GM19099 (cell line): ENCODE data around the gene CDHR5.

Experiments used
- POLR2A ChIP-seq: IDR thresholded peaks from 3 replicates; pipeline ENCODE4 v1.6.1; 2011; ENCODE audit warnings: low read depth; ENCODE audit not compliant: insufficient read length; ENCODE audit errors: extremely low read depth

Gene CDHR5

DNA sequence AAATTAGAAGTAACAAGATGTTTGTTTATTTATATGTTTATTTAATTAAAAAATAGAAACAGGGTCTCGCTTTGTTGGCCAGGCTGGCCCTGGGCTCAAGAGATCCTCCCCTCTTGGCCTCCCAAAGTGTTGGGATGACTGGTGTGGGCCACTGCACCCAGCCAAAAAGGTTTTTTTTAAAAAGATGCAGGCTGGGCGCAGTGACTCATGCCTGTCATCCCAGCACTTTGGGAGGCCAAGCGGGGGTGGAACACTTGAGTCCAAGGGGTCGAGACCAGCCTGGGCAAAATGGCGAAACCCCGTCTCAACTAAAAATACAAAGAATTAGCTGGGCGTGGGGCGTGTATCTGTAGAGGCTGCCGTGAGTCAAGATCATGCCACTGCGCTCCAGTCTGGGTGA is 25.7 kb upstream of the CDHR5 start:
- TF ChIP-seq POLR2A, result no peak

- TF ChIP-seq POLR2A, result no peak
These were observed 21.5 kb upstream of the CDHR5 start for GRCh38 chr11:646214-646613.

DNA sequence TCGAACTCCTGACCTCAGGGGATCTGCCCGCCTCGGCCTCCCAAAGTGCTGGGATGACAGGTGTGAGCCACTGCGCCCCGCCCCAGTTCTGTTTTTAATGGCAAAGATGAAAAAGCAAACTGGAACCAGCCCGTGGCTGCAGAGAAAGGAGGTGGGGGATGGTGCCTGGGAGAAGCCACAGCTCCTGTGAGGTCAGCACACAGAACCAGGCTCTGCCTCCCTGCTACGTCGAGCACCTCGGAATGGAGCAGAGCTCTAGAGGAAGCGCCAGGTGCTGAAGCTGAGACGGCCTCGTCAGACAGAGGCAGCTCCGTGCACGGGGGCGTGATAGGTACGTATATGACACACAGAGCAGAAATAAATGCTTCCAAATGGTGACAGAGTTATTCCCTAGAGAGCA is 20.8 kb upstream of the CDHR5 start:
- TF ChIP-seq POLR2A, result no peak

GRCh38 chr11:643849-644738 is 19.3 kb upstream of the CDHR5 start:
- TF ChIP-seq POLR2A, result no peak

GRCh38 chr11:643366-643765 is 18.6 kb upstream of the CDHR5 start:
- no peak for TF ChIP-seq POLR2A

DNA sequence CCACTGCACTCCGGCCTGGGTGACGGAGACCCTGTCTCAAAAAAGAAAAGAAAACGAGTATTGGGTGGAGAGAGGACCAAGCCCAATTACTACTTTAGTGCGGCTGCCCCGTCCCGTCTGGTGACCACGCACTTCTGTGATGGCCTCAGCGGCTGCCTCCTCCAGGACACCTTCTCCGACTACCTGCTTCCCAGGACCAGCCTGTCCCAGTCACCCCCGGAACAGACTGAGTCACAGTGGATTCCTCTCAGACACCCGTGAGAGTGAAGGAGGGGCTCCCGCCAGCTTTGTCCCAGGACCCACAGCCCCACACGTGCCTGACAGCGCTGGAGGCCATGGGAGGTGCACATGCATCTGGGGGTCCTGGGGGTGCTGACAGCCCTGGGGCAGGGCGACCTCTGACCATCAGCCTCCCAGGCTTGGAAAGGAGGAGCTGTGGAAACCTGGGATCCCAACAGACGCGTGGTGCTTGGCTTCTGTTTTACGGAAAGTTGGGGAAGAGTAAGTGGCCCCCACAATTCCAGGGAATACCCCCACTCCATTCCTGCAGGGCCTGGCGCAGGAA is 17.1 kb upstream of the CDHR5 start:
- no peak for TF ChIP-seq POLR2A

- TF ChIP-seq POLR2A, result no peak
These were observed 15.4 kb upstream of the CDHR5 start for GRCh38 chr11:640021-640706.

GRCh38 chr11:639332-639955 is 14.7 kb upstream of the CDHR5 start:
- TF ChIP-seq POLR2A, result no peak

- no peak for TF ChIP-seq POLR2A
These were observed 14.0 kb upstream of the CDHR5 start for GRCh38 chr11:638631-639331.

DNA sequence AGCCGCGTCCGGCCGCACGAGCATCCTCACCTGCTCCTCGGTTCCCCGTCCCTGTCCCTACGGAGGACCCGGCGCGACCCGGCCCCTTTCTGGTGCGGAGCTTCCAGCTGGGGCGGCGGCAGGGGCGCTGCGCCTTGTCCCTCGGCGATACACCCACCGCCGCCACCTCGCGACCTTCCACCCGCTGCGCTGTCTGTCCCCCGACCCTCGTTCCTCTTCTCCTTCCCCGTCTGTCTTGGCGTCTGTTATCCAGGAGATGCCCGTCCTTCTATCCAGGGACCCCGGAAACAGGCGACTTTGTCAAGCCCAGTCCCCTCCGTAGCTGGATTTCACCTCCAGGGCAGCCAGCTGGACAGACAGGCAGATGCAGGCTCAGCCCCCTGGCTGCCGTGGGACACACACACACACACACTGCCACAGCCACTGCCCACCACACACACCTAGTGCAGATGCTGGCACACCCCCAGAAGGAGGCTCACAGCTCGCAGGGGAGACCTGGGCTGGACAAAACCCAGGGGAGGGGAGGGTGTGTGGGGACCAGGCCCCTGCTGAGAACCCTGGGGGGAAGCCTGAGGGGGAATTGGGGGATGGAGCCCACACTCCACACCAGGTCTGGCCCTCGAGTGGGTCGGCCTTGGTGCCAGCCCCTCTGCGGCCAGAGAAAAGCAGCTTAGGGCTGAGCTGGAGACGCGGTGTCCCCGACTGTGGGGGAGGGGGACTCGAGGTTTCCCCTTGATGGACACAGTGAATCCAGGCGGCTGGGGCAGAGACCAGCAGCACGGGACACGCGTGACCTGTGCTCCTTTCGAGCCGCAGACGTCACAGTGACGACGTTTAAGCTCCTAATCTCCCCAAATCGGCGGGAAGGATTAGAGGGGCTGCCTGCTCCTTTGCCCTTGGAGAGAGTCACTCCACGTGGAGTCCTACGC is 13.1 kb upstream of the CDHR5 start:
- TF ChIP-seq POLR2A, result no peak

DNA sequence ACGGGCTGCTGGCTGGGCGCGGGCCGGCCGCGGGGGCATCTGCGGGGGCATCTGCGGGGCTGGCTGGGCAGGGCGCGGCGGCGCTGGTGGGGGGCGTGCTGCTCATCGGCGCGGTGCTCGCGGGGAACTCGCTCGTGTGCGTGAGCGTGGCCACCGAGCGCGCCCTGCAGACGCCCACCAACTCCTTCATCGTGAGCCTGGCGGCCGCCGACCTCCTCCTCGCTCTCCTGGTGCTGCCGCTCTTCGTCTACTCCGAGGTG is 12.5 kb upstream of the CDHR5 start:
- TF ChIP-seq POLR2A, result no peak

DNA sequence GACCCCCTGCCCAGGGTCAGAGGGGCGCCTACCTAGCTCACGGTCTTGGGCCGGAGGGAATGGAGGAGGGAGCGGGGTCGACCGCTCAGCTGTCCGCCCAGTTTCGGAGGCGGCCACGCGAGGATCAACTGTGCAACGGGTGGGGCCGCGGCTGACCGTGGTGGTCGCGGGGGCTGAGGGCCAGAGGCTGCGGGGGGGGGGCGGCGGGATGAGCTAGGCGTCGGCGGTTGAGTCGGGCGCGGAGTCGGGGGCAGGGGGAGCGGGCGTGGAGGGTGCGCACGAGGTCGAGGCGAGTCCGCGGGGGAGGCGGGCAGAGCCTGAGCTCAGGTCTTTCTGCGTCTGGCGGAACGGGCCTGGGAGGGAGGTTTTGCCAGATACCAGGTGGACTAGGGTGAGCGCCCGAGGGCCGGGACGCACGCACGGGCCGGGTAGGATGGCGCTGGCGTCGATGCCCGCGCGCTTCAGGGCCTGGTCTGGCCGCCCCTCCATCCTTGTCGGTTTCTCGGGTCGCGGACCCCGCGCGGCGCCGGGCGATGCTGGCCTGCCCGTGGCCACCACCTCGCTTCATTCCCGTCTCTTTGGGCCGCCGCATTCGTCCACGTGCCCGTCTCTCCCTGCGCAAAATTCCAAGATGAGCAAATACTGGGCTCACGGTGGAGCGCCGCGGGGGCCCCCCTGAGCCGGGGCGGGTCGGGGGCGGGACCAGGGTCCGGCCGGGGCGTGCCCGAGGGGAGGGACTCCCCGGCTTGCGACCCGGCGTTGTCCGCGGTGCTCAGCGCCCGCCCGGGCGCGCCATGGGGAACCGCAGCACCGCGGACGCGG is 12.0 kb upstream of the CDHR5 start, which contains the start of gene DRD4:
Gene DRD4, plus strand, starts transcription at position 759 of the 822 bp plus-strand sequence. Its CDS starts 36 bp downstream, at position 795.
- TF ChIP-seq POLR2A, result no peak

DNA sequence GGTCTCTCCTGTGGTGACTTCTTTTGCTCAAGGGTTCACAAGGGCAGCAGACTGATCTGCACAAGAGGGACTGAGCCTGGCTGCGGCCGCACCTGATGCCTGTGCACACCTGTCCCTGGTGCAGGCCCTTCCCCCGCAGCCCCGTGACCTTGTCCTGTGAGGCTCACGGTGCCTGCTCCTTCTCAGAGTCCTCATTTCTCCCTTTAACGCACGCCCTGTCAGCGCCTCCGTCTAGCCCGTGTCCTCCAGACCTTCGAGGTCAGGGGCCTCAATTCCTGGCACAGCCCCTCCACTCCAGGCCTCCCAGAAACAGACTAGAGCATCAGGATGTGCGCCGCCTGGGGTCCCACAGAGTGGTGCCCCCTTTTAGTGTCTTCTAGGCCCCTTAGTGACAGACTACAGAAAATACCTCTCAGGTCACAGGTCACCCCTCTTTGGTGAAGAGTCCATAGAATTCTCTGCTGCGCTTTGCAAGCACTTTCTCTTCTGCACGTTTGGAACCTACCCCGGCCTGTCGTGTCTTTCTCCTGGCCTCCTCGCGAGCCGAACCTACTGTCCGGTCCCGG is 11.3 kb upstream of the CDHR5 start:
- TF ChIP-seq POLR2A, result no peak
